Stimulated activated CD8-positive, alpha-beta memory T cell treated with anti-CD3 and anti-CD28 coated beads, Interleukin-15, amount 100 ng/mL, for 24 hours (primary cell): ENCODE results near the gene THRB.
"Not testable (repeated sequence)": the region's sequence is repeated elsewhere in the genome, so short reads cannot be mapped to it uniquely, and the experiment has no call there.

Experiments
- DNase-seq: peaks from one replicate; pipeline ENCODE4 v3.0.0-alpha.2; 2020; ENCODE audit warnings: low read depth

The THRB gene

DNA sequence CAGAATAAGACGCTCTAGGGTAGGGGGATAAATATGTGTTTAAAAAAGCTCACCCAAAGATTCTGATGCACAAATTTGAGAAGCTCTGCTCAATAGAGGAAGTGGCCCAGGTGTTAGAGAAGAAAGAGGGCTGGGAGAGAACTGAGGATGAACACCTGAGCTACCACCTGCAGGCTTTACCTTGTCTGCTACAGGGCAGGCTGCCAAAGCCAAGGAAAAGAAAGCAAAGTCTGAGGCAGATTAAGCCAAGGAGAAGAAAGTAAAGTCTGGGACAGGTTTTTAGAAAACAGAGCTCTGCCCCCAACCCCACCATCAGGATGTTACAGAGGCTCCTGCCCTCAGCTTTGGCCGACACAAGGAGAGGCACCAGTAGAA, 92.9 kb downstream of the THRB start:
- no peak for DNase-seq

DNA sequence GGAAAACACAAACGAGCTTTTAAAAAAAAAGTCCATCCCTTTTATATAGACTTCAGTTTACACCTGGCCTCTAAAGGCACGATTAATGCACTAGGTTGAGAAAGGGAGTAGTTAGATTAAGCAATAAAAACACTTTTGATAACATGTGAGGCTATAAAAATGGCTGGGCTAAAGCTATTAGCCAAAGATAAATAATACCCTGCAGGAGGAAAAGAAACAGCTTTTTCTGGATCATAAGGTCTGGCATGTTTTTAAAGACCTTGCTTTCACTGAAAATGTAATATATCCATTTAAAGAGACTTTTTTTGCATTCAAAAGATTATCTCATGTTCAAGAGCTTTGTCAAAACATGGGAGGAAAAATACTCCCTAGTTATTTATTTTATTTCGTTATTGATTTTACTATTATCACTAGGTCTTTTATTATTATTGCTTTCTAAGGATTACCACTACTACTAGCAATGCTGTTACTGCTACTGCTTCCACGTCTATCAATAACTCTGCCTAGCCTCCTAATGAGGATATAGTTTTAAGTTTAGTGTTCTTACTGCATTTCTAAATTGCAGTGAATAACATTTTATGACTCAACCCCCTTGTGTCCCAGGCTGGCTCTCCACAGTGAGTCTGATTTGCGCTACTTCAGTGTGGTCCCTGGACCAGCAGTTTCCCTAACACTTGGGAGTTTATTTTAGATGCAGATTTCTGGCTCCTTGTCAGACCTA, 93.4 kb downstream of the THRB start:
- no peak for DNase-seq

- no peak for DNase-seq
These were observed 94.2 kb downstream of the THRB start for GRCh38 chr3:24400450-24400849.

DNA sequence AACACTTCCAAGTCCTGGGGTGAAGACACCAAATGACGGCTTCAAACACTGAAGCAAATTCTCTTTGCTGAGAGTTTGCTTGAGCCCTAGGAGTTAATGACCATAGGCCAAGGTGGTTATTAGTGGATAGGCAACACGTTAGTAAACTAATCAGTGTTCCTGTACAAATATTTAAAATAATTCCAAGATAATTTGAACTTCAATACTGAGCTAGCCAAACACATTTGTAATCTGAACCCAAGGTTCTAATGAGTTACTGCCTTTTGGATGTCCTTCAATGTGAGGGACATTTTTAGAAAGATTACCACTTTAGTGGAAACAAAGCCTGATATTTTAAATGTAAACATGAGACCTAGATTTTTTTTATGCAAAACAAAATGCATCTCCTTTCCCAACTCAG, 94.6 kb downstream of the THRB start:
- DNase-seq = no peak

- DNase-seq = no peak
These were observed 95.0 kb downstream of the THRB start for GRCh38 chr3:24399614-24400013.

GRCh38 chr3:24398712-24399111, 95.9 kb downstream of the THRB start:
- not testable (repeated sequence) for DNase-seq

DNA sequence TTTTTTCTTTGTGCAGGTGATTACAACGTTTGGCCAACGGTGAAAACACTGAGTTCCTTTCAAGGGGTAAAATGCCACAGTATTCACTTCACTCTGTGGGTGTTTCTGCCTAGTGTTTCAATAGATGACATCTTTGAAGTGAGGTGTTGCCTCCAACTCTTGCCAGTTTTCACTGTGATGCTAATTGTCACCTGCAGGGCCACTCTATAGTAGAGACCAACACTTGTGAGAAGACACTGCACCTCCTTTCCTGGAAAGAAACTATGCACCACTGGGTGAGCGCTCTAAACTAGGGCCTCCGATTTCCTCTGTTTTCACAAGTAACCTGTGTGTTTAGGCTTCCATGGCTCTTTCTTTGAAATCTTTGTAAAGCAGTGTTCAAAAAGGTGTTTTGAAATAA, 98.3 kb downstream of the THRB start:
- no peak for DNase-seq

- DNase-seq = no peak
These were observed 99.9 kb downstream of the THRB start for GRCh38 chr3:24394754-24395153.

DNA sequence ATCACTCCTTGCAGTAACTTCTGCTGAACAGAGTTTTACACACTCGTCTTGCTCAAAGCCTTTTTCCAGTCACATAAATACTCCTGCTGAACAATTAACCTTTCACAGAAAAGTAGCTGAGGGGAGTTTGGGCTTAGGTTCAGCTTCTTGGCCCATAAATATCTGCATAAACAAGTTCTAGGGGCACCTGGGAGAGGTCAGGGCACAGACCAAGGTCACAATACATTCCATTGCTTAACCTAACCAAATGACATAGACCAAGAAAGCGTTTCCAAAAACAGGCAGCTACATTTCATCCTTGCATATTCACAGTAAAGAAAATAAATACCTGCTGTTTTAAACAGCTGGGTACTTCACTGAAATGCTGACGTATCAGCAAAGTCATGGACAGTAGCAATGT, 101.3 kb downstream of the THRB start:
- no peak for DNase-seq

- no peak for DNase-seq
These were observed 104.2 kb downstream of the THRB start for GRCh38 chr3:24390169-24391130.

DNA sequence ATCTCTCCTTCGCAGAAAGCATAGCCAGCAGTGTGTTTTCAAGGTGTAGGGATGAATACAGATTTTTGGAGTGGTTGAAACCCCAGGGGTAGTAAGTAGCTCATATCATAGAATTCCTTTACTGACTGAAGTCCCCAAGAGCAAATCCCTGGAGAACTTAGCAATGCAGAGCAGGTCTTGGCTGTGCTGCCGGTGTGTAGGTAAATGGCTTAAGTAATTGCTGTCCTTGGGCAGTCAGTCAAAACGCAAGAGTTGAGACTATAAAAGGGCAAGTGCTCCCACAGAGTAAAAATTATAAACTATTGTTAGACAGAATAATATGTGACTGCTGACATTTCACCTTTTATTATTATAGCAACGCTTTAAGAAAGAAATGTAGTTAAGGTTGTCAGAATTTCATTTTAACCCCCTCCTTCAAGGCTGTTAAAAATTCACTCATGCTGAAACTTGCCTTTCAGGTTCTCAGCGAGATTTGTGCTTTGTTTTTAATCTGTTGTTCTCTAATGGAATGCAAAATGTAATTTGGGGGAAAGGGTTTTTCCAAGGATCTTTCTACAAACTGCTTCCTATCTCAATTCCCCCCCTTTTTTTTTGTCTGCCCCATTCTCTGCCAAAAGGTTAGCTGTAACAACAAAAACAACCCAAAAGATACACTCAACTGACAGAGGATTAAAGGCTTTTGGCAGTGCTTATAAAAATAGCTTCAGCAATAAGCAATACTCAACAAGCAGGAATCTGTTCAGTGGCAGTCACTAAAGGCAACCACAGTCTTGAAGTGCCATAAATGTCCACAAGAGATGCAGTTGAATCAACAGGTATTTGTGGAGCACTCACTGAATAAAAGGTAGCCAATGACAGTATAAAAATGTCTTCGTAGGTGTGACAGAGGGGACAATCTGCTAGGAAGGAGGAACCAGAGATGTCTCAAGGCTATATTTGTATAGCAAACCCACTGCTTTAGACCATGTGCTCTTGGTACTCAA, 105.3 kb downstream of the THRB start:
- DNase-seq = no peak

DNA sequence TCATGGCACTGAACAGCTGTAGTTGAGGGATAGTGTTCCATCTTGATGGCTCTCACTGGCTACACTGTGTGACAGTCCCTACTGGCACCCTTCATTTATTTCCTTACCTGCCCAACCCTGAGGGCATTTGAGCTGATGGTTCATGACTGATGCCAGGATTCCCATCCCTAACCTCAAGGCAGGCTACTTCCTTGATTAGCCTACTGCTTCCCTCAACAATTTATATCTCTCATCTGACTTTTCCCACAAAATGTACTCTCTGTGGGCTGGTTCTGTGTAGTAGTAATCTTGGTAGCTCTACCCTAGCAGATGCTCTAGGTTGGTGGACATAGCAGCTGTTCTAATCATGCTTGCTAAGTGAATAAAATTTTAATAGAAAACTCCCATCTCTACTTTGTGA, 106.0 kb downstream of the THRB start:
- no peak for DNase-seq

- no peak for DNase-seq
These were observed 106.5 kb downstream of the THRB start for GRCh38 chr3:24388159-24388558.

DNA sequence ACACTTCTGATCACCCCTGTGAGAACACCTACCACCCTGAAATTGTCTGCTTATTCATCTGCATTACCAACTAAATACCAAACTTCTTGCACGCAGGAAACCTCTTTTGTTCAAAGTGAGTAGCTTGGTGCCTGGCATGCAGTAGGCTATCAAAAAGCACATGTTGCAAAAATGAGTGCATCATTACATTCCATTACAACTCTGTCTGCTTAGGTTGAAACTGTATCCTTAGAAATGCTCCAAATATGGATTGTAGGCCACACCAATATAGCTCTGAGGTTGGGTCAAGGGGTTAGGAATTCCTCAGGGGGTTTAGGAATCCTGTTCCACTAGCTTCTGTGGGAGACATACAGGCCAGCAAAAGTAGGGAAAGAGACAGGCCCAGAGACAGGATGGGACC, 107.2 kb downstream of the THRB start:
- no peak for DNase-seq

DNA sequence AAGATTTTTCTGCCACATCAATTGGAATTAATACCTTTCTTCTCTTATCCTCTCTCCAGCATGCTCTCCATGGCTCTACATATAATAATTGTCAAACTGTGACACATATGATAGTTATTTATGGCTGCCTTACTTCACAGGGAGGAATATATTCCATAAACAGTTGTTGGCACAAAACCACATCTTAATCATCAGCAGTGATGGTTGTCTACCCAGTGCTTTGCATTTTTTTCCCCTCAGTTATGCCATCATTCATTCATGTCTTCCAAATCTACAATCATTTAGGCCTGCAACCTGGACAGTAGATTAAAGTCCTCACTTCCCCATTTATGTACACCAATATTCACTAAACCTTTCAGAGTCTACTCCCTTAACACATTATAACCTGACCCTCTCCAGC, 107.7 kb downstream of the THRB start:
- no peak for DNase-seq

- no peak for DNase-seq
These were observed 108.2 kb downstream of the THRB start for GRCh38 chr3:24386458-24386857.

DNA sequence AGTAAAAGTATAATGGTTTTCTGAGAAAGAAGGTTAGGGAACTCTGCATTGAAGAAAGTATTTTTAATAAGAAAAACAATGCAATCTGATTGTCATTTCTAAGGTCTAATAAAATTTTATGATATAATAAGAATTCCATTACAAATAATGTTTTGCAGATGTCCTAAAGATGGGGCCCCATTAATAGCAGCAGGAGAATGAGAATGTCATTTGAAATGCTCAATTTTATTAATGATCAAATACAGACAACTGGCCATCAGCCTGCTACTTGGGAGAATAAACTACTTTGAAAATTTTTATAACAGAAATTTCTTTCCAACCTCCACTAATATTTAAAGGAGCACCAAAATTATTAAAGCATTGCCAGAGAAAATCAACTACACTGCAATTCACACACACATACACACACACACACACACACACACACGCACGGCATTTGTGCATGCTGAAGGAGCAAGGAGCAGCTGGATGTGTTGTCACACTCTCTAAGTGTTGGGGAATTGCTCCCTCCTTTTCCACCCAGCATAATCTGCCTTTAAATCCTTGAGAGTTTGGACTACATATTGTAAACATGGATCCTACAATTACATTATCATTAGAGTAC, 109.5 kb downstream of the THRB start:
- DNase-seq = no peak

GRCh38 chr3:24382647-24383046, 112.0 kb downstream of the THRB start:
- DNase-seq = no peak

GRCh38 chr3:24379936-24380335, 114.7 kb downstream of the THRB start:
- no peak for DNase-seq

GRCh38 chr3:24378313-24378712, 116.3 kb downstream of the THRB start:
- no peak for DNase-seq

DNA sequence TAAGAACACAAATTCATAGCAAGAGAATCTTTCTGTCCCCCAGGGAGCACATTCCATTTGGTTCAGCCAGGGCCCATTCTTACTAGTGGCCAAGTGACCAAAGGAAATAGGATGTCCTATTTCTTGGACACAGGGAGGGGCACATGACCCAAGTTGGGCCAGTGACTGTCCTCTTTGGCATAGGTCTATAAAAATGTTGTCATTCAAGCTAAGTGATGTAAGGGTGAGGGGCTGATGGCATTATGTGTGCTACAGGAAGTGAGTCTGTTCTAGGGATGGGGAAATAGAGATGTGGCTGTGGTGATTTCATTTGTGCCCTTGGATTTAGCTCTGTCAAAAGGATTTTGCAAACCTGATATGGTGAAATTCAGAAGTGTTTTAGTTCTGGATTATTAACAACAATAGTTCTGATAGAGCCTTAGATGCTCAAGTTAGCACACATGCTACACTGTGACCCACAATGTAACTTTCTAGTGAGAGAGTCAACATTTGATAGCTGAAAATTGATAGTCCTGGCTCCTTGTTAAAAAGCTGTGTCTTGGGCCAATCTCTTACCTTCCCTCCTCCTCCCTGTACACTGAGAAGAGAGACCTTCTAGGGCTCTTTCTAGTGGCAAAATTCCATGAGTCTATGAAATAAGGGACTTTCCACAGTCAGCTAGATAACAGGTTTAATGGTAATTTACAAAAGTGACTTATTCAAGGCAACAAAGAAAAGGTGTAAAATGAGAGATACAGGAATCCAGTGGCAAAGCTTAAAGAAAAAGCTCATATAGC, 117.2 kb downstream of the THRB start:
- DNase-seq = no peak
